NCI-H1694 treated with DMSO at 0.1 percent for 48 hours (cell line): Measurements from ENCODE around the gene PRSS21.

Experiments
- DNase-seq: peaks from one replicate; lab custom pipeline; 2025; lab: John Stamatoyannopoulos, UW

PRSS21 gene

GRCh38 chr16:2843526-2843925 is 26.5 kb downstream of the PRSS21 start:
- DNase-seq: no peak

GRCh38 chr16:2845116-2845515 is 28.1 kb downstream of the PRSS21 start:
- no peak for DNase-seq

- no peak for DNase-seq
These were observed 29.7 kb downstream of the PRSS21 start for GRCh38 chr16:2846511-2847310.

- DNase-seq: no peak
These were observed 32.1 kb downstream of the PRSS21 start for GRCh38 chr16:2848933-2849725.

GRCh38 chr16:2852003-2852730 is 35.1 kb downstream of the PRSS21 start:
- no peak for DNase-seq

- no peak for DNase-seq
These were observed 35.9 kb downstream of the PRSS21 start for GRCh38 chr16:2852731-2853507.

GRCh38 chr16:2853531-2854073 is 36.6 kb downstream of the PRSS21 start:
- DNase-seq: no peak

GRCh38 chr16:2854700-2855309 is 37.8 kb downstream of the PRSS21 start:
- DNase-seq: no peak

- DNase-seq: no peak
These were observed 38.5 kb downstream of the PRSS21 start for GRCh38 chr16:2855536-2855935.

- no peak for DNase-seq
These were observed 39.1 kb downstream of the PRSS21 start for GRCh38 chr16:2856061-2856670.

- DNase-seq: no peak
These were observed 39.8 kb downstream of the PRSS21 start for GRCh38 chr16:2856686-2857450.

- DNase-seq: no peak
These were observed 40.6 kb downstream of the PRSS21 start, which contains the start of gene PRSS22 for GRCh38 chr16:2857451-2858244. TSS of gene PRSS22 (minus strand) at chr16:2858170. CDS start at chr16:2858104, 66 bp downstream.

GRCh38 chr16:2858245-2859025 is 41.4 kb downstream of the PRSS21 start:
- no peak for DNase-seq

GRCh38 chr16:2859686-2860265 is 42.7 kb downstream of the PRSS21 start:
- DNase-seq: no peak

- DNase-seq: no peak
These were observed 44.0 kb downstream of the PRSS21 start for GRCh38 chr16:2860826-2861567.

GRCh38 chr16:2865651-2866050 is 48.6 kb downstream of the PRSS21 start:
- no peak for DNase-seq

- no peak for DNase-seq
These were observed 49.4 kb downstream of the PRSS21 start for GRCh38 chr16:2866431-2866830.
